AG04450 (cell line): Measurements from ENCODE around the gene ITPK1. TPM values are rescaled to one million over a fixed set of nuclear protein-coding genes. Genes with fewer than 3 reads are reported as not detected.

Experiments used
- CTCF ChIA-PET: fragments of 300-600, 350-600 bp; formaldehyde crosslinking; extraction: SDS; loops from one replicate; lab custom pipeline; 2022; ENCODE audit warnings: antibody characterized with exemption, inconsistent platforms; lab: Charles Lee
- POLR2A ChIA-PET: fragments of 350-600 bp; formaldehyde crosslinking; extraction: SDS; loops from one replicate; lab custom pipeline; 2021; ENCODE audit warnings: antibody characterized with exemption, inconsistent platforms; lab: Yijun Ruan, JAX
- DNase-seq: peaks from one replicate; pipeline ENCODE4 v3.0.0-alpha.2; 2011; ENCODE audit warnings: low read depth, low spot score
- H3K27ac ChIP-seq: one replicate; pipeline ENCODE4 v1.5.1; 2012; ENCODE audit warnings: low read depth, low read length, control low read depth
- H3K27me3 ChIP-seq: one replicate; pipeline ENCODE4 v1.6.0; 2012; ENCODE audit warnings: low read length; ENCODE audit not compliant: control insufficient read depth, insufficient read depth
- H3K4me3 ChIP-seq: 2 replicates; pipeline ENCODE4 v1.5.1; 2011; ENCODE audit warnings: mild to moderate bottlenecking, low read depth, low read length, control low read depth
- H3K9me3 ChIP-seq: 2 replicates; pipeline ENCODE4 v1.5.1; 2012; ENCODE audit warnings: low read length; ENCODE audit not compliant: control insufficient read depth, insufficient read depth
- CTCF ChIP-seq: IDR thresholded peaks from 2 replicates; pipeline ENCODE4 v1.5.1; 2011; ENCODE audit warnings: low read depth, low read length, control low read depth, inconsistent platforms
- polyA plus RNA-seq: library from polyadenylated mRNA; depleted of rRNA; stranded (reverse); fragments of >200 nt; gene quantifications from 2 replicates; pipeline ENCODE4 v1.2.3, GENCODE V29; 2011

Gene ITPK1
- polyA plus RNA-seq, 1 experiment: 13.6 TPM

- ChIA-PET CTCF (no interaction called here), POLR2A (no interaction called here)
- no peak for DNase-seq
- H3K9me3 ChIP-seq: peaks cover 8% of the 10 kb centered on the region
- no peaks in the 10 kb centered on the region for H3K27me3 ChIP-seq
- H3K4me3 ChIP-seq: no peak overlapping the region
- no peak for TF ChIP-seq CTCF
- no peak overlapping the region for H3K27ac ChIP-seq
Measured at GRCh38 chr14:92980866-92981265, 134.9 kb downstream of the ITPK1 start.

GRCh38 chr14:92978229-92979021 is 137.3 kb downstream of the ITPK1 start:
- TF ChIP-seq CTCF: no peak
- H3K9me3 ChIP-seq: peaks cover 21% of the 10 kb centered on the region
- no peak for DNase-seq
- CTCF ChIA-PET: no interaction called here
- no peak overlapping the region for H3K27ac ChIP-seq
- H3K27me3 ChIP-seq: no peaks in the 10 kb centered on the region
- H3K4me3 ChIP-seq: no peak overlapping the region
- POLR2A ChIA-PET: no interaction called here

- ChIA-PET CTCF (no interaction called here), POLR2A (no interaction called here)
- no peak overlapping the region for H3K27ac ChIP-seq
- DNase-seq: no peak
- H3K4me3 ChIP-seq: no peak overlapping the region
- peaks cover 27% of the 10 kb centered on the region for H3K9me3 ChIP-seq
- TF ChIP-seq CTCF: no peak
- no peaks in the 10 kb centered on the region for H3K27me3 ChIP-seq
Measured at GRCh38 chr14:92976268-92976667, 139.5 kb downstream of the ITPK1 start.

GRCh38 chr14:92974541-92975345 is 141.0 kb downstream of the ITPK1 start:
- Histone ChIP-seq H3K27me3 (no peaks in the 10 kb centered on the region), H3K9me3 (peaks cover 27% of the 10 kb centered on the region), H3K4me3 (no peak overlapping the region), H3K27ac (no peak overlapping the region)
- POLR2A ChIA-PET: no interaction called here
- CTCF ChIA-PET: no interaction called here
- no peak for DNase-seq
- TF ChIP-seq CTCF: no peak
